ENCODE results near the gene LRFN2. TPM values are rescaled to one million over a fixed set of nuclear protein-coding genes. Genes with fewer than 3 reads are reported as not detected.

Gene LRFN2
- total RNA-seq, 3 donors from 2014 or later = not detected

DNA sequence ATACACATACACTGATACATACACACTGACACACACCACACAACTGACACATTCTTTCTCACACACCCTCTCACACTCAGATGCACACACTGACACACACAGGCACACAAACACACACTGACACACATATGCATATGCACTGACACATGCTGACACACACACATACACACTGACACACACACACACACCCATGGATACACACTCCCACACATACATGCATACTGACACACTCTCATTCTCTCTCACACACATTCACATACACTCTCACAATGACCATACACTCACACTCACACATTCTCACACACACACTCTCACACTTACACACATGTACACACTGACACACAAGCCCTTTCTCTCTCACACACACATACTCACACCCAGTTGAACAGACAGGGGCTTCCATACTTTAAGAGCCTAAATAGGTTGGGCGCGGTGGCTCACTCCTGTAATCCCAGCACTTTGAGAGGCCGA, 236.4 kb downstream of the LRFN2 start:
- intact Hi-C loops (cut with DNase I; ENCODE audit: low total_unique reads) = no loop called here
- no peak for DNase-seq (ENCODE audit: low spot score in 2 of 2)
- H3K4me1 ChIP-seq = no peaks in the 10 kb centered on the region
- H3K27ac ChIP-seq = no peak overlapping the region
- no peaks in the 10 kb centered on the region for H3K27me3 ChIP-seq
- H3K4me3 ChIP-seq = no peak overlapping the region
- TF ChIP-seq, protein P1, sequence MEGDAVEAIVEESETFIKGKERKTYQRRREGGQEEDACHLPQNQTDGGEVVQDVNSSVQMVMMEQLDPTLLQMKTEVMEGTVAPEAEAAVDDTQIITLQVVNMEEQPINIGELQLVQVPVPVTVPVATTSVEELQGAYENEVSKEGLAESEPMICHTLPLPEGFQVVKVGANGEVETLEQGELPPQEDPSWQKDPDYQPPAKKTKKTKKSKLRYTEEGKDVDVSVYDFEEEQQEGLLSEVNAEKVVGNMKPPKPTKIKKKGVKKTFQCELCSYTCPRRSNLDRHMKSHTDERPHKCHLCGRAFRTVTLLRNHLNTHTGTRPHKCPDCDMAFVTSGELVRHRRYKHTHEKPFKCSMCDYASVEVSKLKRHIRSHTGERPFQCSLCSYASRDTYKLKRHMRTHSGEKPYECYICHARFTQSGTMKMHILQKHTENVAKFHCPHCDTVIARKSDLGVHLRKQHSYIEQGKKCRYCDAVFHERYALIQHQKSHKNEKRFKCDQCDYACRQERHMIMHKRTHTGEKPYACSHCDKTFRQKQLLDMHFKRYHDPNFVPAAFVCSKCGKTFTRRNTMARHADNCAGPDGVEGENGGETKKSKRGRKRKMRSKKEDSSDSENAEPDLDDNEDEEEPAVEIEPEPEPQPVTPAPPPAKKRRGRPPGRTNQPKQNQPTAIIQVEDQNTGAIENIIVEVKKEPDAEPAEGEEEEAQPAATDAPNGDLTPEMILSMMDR (IDR thresholded peaks at IDR 0.05) = no peak
- TF ChIP-seq POLR2AphosphoS5 (IDR thresholded peaks at IDR 0.05) (no peak), POLR2A (IDR thresholded peaks at IDR 0.05) (no peak)
- H3K36me3 ChIP-seq = no peaks in the 10 kb centered on the region
- H3K9me3 ChIP-seq = no peaks in the 10 kb centered on the region

DNA sequence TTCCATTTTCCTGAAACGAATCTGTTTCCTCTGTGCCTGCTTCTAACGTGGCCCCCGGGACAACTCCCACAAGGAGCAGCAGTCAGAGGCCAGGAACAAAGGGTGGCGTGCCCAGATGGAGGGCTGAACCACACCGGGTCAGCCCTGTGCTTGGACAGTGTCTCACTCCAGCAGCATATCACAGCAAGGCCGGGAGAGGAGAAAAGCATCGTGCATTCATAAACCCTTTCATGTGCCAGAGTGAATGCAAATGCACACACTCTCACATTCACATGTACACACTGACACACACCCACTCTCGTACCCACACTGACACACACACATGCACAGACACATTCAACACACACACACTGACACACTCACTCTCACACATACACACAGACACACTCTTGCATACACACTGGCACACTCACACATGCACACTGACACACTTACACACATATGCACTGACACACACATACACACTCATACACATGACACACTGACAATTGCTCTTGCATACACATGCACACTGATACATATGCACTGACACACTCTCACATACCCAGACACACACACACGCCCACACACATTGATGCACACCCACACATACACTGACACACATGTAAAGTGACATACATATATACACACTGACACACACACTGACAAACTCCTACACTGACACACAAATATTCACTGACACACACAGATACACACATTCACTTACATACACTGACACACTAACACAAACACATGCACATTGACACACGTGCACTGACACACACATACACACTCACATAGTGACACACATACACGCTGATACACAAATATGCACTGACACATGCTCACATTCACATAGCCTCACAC, 237.0 kb downstream of the LRFN2 start:
- H3K36me3 ChIP-seq = no peaks in the 10 kb centered on the region
- intact Hi-C loops (cut with DNase I; ENCODE audit: low total_unique reads) = no loop called here
- DNase-seq (ENCODE audit: low spot score in 2 of 2) = no peak
- no peak overlapping the region for H3K4me3 ChIP-seq
- H3K4me1 ChIP-seq = no peaks in the 10 kb centered on the region
- no peak overlapping the region for H3K27ac ChIP-seq
- no peaks in the 10 kb centered on the region for H3K9me3 ChIP-seq
- H3K27me3 ChIP-seq = no peaks in the 10 kb centered on the region
- TF ChIP-seq POLR2A (IDR thresholded peaks at IDR 0.05) = no peak
- no peak for TF ChIP-seq POLR2AphosphoS5 (IDR thresholded peaks at IDR 0.05)
- TF ChIP-seq, protein P1 (IDR thresholded peaks at IDR 0.05) = no peak

DNA sequence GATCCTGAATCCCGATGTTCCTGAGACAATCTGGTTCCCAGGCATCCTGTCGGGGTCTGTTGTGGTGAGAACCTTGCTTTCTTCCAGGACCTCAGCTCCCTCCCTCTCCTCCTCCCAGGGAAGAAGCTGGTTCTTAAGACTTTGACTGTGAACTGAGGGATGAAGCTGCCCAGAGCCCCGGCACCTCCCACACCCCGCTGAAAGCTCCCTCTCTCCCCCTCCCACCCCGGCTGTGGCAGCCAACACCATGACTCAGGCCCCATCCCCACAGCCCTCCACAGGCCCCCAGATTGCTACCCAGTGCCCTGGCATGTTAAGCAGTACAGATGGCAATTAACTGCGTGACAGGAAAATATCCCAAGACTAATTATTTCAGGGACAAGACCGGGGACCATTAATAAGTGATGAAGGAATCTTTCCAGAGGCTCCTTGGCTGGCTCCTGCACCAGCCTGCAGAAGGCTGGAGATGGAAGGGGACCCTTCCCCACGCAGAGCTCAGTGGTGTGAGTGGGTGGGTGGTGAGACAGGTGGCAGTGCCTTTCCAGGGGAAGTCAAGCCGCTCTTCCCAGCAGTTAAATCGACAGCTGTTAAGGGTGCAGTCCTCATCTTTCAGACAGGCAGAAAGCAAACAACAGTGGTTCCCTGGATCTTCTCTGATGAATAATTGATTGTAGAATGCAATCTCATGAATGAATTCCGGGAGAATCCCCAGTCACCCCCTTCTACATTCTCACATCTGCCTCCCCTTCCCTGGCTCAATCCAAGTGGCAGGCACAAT, 237.9 kb downstream of the LRFN2 start:
- TF ChIP-seq, protein P1 (IDR thresholded peaks at IDR 0.05) = no peak
- TF ChIP-seq POLR2A (IDR thresholded peaks at IDR 0.05) = no peak
- no peak for TF ChIP-seq POLR2AphosphoS5 (IDR thresholded peaks at IDR 0.05)
- Histone ChIP-seq H3K9me3 (no peaks in the 10 kb centered on the region), H3K4me3 (no peak overlapping the region), H3K4me1 (no peaks in the 10 kb centered on the region), H3K27me3 (no peaks in the 10 kb centered on the region), H3K36me3 (no peaks in the 10 kb centered on the region), H3K27ac (no peak overlapping the region)
- no peak for DNase-seq (ENCODE audit: low spot score in 2 of 2)
- intact Hi-C loops (cut with DNase I; ENCODE audit: low total_unique reads) = no loop called here

DNA sequence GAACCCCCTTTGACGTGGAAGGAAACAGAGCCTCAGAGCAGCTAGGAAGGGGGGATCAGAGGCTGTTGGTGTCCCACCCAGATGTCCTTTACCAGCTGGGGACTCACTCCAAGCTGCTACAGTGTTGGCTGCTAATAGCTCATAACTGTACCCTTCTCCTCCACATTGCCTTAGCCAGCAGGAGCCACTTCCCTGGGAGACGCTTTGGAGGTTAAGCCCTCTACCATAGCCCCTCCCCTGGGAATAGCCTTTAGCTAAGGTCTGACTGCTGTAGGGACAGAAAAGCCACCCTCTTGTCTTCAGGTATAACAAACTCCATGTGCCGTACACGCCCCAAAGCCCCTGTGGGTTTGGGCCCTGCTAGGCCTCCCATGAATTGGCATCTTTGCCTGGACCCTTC, 238.6 kb downstream of the LRFN2 start:
- H3K27ac ChIP-seq = no peak overlapping the region
- H3K9me3 ChIP-seq = no peaks in the 10 kb centered on the region
- TF ChIP-seq POLR2A (IDR thresholded peaks at IDR 0.05) = no peak
- TF ChIP-seq, protein P1 (IDR thresholded peaks at IDR 0.05) = no peak
- TF ChIP-seq POLR2AphosphoS5 (IDR thresholded peaks at IDR 0.05) = no peak
- no peaks in the 10 kb centered on the region for H3K4me1 ChIP-seq
- H3K4me3 ChIP-seq = no peak overlapping the region
- no peaks in the 10 kb centered on the region for H3K27me3 ChIP-seq
- intact Hi-C loops (cut with DNase I; ENCODE audit: low total_unique reads) = no loop called here
- DNase-seq (ENCODE audit: low spot score in 2 of 2) = no peak
- H3K36me3 ChIP-seq = no peaks in the 10 kb centered on the region

DNA sequence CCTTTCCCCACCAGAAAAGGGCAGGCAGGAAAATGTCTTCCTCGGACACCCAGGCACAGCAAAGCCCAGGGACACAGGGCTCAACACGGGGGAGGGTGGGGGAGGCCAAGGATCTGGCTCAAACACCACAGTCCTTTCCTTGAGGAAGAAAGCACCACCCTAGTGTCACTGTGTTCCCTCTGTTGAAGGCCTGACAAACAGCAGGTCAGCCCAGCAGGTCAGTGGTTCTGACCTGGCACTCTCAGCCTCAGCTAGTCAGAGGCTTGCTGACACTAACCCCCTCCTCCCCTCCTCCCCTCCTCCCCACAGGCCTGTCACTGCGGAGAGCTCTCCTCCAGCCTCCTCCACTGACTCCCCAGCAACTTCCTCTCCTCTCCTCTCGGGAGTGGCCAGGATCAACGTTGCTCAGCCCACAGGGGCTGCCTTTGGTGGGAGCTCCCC, 239.6 kb downstream of the LRFN2 start:
- Histone ChIP-seq H3K36me3 (no peaks in the 10 kb centered on the region), H3K27ac (no peak overlapping the region)
- DNase-seq (ENCODE audit: low spot score in 2 of 2) = no peak

More for the DNA sequence above, 239.6 kb downstream of the LRFN2 start:
- Histone ChIP-seq H3K9me3 (no peaks in the 10 kb centered on the region), H3K4me3 (no peak overlapping the region), H3K27me3 (no peaks in the 10 kb centered on the region), H3K4me1 (no peaks in the 10 kb centered on the region)
- intact Hi-C loops (cut with DNase I; ENCODE audit: low total_unique reads) = no loop called here
- TF ChIP-seq POLR2AphosphoS5 (IDR thresholded peaks at IDR 0.05) (no peak), POLR2A (IDR thresholded peaks at IDR 0.05) (no peak)
- TF ChIP-seq, protein P1 (IDR thresholded peaks at IDR 0.05) = no peak

Data from breast epithelium (tissue), 4 donors.